HepG2 (cell line): ENCODE results near the gene TMEM19. TPM values are rescaled to one million over a fixed set of nuclear protein-coding genes. Genes with fewer than 3 reads are reported as not detected.

ENCODE experiments used
- ARNT2 ChIP-seq: sonication (generic); formaldehyde crosslinking; IDR thresholded peaks from 2 replicates; pipeline ENCODE4 v1.8.0; 2022; ENCODE audit warnings: mild to moderate bottlenecking, low read depth, missing genetic modification reagents, moderate library complexity
- ARNTL ChIP-seq: sonication (generic); formaldehyde crosslinking; IDR thresholded peaks from 2 replicates; pipeline ENCODE4 v1.4.0; 2020; ENCODE audit warnings: mild to moderate bottlenecking, missing genetic modification reagents
- ATF7 ChIP-seq, 2 experiments: fragments of 450-650 bp in 1 of 2; sonication (generic) in 1 of 2; formaldehyde crosslinking in 1 of 2; IDR thresholded peaks; 2 replicates each; pipeline versions ENCODE4 v1.4.0 to v1.6.1; 2016 to 2020; ENCODE audit warnings: antibody characterized with exemption in 1 of 2, mild to moderate bottlenecking in 1 of 2, missing genetic modification reagents in 1 of 2
- ESRRA ChIP-seq: sonication (generic); formaldehyde crosslinking; IDR thresholded peaks from 2 replicates; pipeline ENCODE4 v1.5.1; 2020; ENCODE audit warnings: mild to moderate bottlenecking, low read depth, missing genetic modification reagents
- HNRNPH1 ChIP-seq: fragments of 200-400 bp; formaldehyde crosslinking; optimal IDR thresholded peaks from 2 replicates; pipeline ENCODE3; 2017; ENCODE audit warnings: mild to moderate bottlenecking, low read depth, low read length
- MLX ChIP-seq: IDR thresholded peaks from 2 replicates; pipeline ENCODE4 v1.6.1; 2016
- MTF1 ChIP-seq: sonication (generic); formaldehyde crosslinking; IDR thresholded peaks from 2 replicates; pipeline ENCODE4 v1.5.0; 2020; ENCODE audit warnings: missing genetic modification reagents
- NFKBIZ ChIP-seq: IDR thresholded peaks from 2 replicates; pipeline ENCODE4 v1.6.1; 2018; ENCODE audit warnings: missing genetic modification reagents, missing compliant biosample characterization
- RAD51 ChIP-seq: fragments of 450-650 bp; IDR thresholded peaks from 2 replicates; pipeline ENCODE4 v1.6.1; 2016; ENCODE audit warnings: borderline replicate concordance
- REL ChIP-seq: sonication (generic); formaldehyde crosslinking; conservative IDR thresholded peaks from 2 replicates; pipeline ENCODE4 v1.8.0; 2022; ENCODE audit warnings: mild to moderate bottlenecking, missing genetic modification reagents, moderate library complexity
- SALL2 ChIP-seq: sonication (generic); formaldehyde crosslinking; IDR thresholded peaks from 2 replicates; pipeline ENCODE4 v1.8.1; 2023; ENCODE audit warnings: mild to moderate bottlenecking, missing genetic modification reagents, inconsistent platforms
- TBX2 ChIP-seq: sonication (generic); formaldehyde crosslinking; IDR thresholded peaks from 2 replicates; pipeline ENCODE4 v1.5.0; 2020; ENCODE audit warnings: missing genetic modification reagents, mild to moderate bottlenecking, borderline replicate concordance
- TBX3 ChIP-seq: fragments of 450-650 bp; IDR thresholded peaks from 2 replicates; pipeline ENCODE4 v1.6.1; 2017; ENCODE audit warnings: antibody characterized with exemption, mild to moderate bottlenecking, inconsistent platforms, borderline replicate concordance
- TOPORS ChIP-seq: sonication (generic); formaldehyde crosslinking; IDR thresholded peaks from 2 replicates; pipeline ENCODE4 v1.8.0; 2023; ENCODE audit warnings: mild to moderate bottlenecking, missing genetic modification reagents
- ZNF124 ChIP-seq: sonication (generic); formaldehyde crosslinking; IDR thresholded peaks from 2 replicates; pipeline ENCODE4 v1.4.0; 2020; ENCODE audit warnings: missing genetic modification reagents
- ZNF256 ChIP-seq: sonication (generic); formaldehyde crosslinking; conservative IDR thresholded peaks from 2 replicates; pipeline ENCODE4 v1.4.0; 2020; ENCODE audit warnings: missing genetic modification reagents
- ZNF335 ChIP-seq: sonication (generic); formaldehyde crosslinking; IDR thresholded peaks from 2 replicates; pipeline ENCODE4 v1.4.0; 2020; ENCODE audit warnings: missing genetic modification reagents
- ZNF432 ChIP-seq: sonication (generic); formaldehyde crosslinking; IDR thresholded peaks from 2 replicates; pipeline ENCODE4 v1.5.0; 2020; ENCODE audit warnings: missing genetic modification reagents, mild to moderate bottlenecking, borderline replicate concordance
- ZNF790 ChIP-seq: sonication (generic); formaldehyde crosslinking; IDR thresholded peaks from 2 replicates; pipeline ENCODE4 v1.8.0; 2022; ENCODE audit warnings: missing genetic modification reagents, mild to moderate bottlenecking, borderline replicate concordance
- ZNF800 ChIP-seq: sonication (generic); formaldehyde crosslinking; IDR thresholded peaks from 2 replicates; pipeline ENCODE4 v1.4.0; 2020; ENCODE audit warnings: missing genetic modification reagents
- polyA plus RNA-seq, 8 experiments: library from polyadenylated mRNA; depleted of rRNA in 3 of 8; stranded (reverse) in 7 of 8; unstranded in 1 of 8; fragments of >200 nt; fragmentation: Illumina TruSeq in 4 of 8; extraction: Trizol in 4 of 8; gene quantifications; 2 replicates each; pipeline versions ENCODE4 v1.2.1 to v1.2.3, GENCODE V29; 2011 to 2016; ENCODE audit warnings: low read depth in 4 of 8, missing spikeins in 1 of 8, mixed read lengths in 1 of 8; ENCODE audit not compliant: insufficient read depth in 1 of 8
- total RNA-seq, 5 experiments: library from RNA; depleted of rRNA; stranded (reverse); fragments of >200 nt; fragmentation: Illumina TruSeq; extraction: Trizol; gene quantifications; 2 replicates each; pipeline ENCODE4 v1.2.3, GENCODE V29; 2016; ENCODE audit warnings: low read depth in 1 of 5

TMEM19 gene
- total and polyA plus RNA-seq, 2 of the 13 experiments (the other 11 are each of a cell fraction or from before 2014, with no cell fraction given), result 16.9 to 22.5 TPM

GRCh38 chr12:71685914-71686657 lies at the start of gene TMEM19 (continued):
- TF ChIP-seq ZNF432 (CRISPR knock-in tag) (no peak), ARNT2 (CRISPR knock-in tag) (peak; percentile 89), ZNF335 (CRISPR knock-in tag) (no peak; the same call in 1 of the 2 replicates), ZNF124 (CRISPR knock-in tag) (peak; percentile 89; the same call in 1 of the 2 replicates), ARNTL (peak; percentile 94), REL (CRISPR knock-in tag) (no peak), HNRNPH1 (no peak), NFKBIZ (CRISPR knock-in tag) (0 out of 2 replicates have a peak, but pooled peaks have one; percentile 26), ZNF790 (peak; percentile 81; the same call in 1 of the 2 replicates), ATF7 (IDR thresholded peaks at IDR 0.05) (no peak), ATF7 (CRISPR knock-in tag; IDR thresholded peaks at IDR 0.05) (peak; percentile 73; the same call in 1 of the 2 replicates), MLX (CRISPR knock-in tag) (peak; percentile 89), RAD51 (no peak), ZNF256 (CRISPR knock-in tag) (no peak), TBX2 (peak; percentile 90), TBX3 (peak; percentile 67; the same call in 1 of the 2 replicates), SALL2 (CRISPR knock-in tag) (peak; percentile 51; the same call in 1 of the 2 replicates), MTF1 (CRISPR knock-in tag) (no peak), TOPORS (CRISPR knock-in tag) (no peak), ZNF800 (peak; percentile 65; the same call in 1 of the 2 replicates), ESRRA (CRISPR knock-in tag) (peak; percentile 89; the same call in 1 of the 2 replicates)
